Caki2 (cell line): ENCODE measurements around the gene GPR84. TPM values are rescaled to one million over a fixed set of nuclear protein-coding genes. Genes with fewer than 3 reads are reported as not detected.

Experiments
- total RNA-seq: library from RNA; depleted of rRNA; stranded (reverse); fragments of >200 nt; shearing (Covaris generic); gene quantifications from 2 replicates; pipeline ENCODE4 v1.2.3, GENCODE V29; 2014; ENCODE audit warnings: low replicate concordance; rRNA removed

Gene GPR84
- total RNA-seq, 1 experiment from 2014 or later, result not detected

Other genes starting within 250 kb of the GPR84 start
- 40.5 and 85.2 TPM in 2 replicates for gene SMUG1, start 175.5 kb downstream of the GPR84 start, total RNA-seq
- 40.4 and 44.3 TPM in 2 replicates for gene CBX5, start 84.4 kb downstream of the GPR84 start, total RNA-seq
- 111 and 112 TPM in 2 replicates for gene HNRNPA1, start 83.8 kb downstream of the GPR84 start, total RNA-seq
- gene NFE2, start 63.5 kb downstream of the GPR84 start, total RNA-seq, result not detected in 2 replicates
- gene COPZ1, start 39.4 kb downstream of the GPR84 start, total RNA-seq, result 366 and 493 TPM in 2 replicates
- gene ZNF385A, start 20.2 kb upstream of the GPR84 start, total RNA-seq, result 1.7 and 1.8 TPM in 2 replicates
- 35.8 and 44.7 TPM in 2 replicates for gene ITGA5, start 54.8 kb upstream of the GPR84 start, total RNA-seq
- not detected in 2 replicates for gene GTSF1, start 109.1 kb upstream of the GPR84 start, total RNA-seq
- gene NCKAP1L, start 133.3 kb upstream of the GPR84 start, total RNA-seq, result not detected in 2 replicates
- 0.64 TPM in 1 of 2 replicates, not detected in the other for gene PDE1B, start 185.1 kb upstream of the GPR84 start, total RNA-seq
- gene PPP1R1A, start 224.2 kb upstream of the GPR84 start, total RNA-seq, result 6.6 and 9.2 TPM in 2 replicates